HUDEP-2 (cell line): Measurements from ENCODE around the gene ADAMTS13.

Source experiments
- DNase-seq, 76 experiments: peaks; one replicate each; lab custom pipeline; 2025; ENCODE audit not compliant: unreplicated experiment in 76 of 76; lab: John Stamatoyannopoulos, UW

The ADAMTS13 gene

GRCh38 chr9:133485531-133486260, 63.5 kb downstream of the ADAMTS13 start:
- DNase-seq, result peak in 2 of 76 experiments; percentile 12 to 52

DNA sequence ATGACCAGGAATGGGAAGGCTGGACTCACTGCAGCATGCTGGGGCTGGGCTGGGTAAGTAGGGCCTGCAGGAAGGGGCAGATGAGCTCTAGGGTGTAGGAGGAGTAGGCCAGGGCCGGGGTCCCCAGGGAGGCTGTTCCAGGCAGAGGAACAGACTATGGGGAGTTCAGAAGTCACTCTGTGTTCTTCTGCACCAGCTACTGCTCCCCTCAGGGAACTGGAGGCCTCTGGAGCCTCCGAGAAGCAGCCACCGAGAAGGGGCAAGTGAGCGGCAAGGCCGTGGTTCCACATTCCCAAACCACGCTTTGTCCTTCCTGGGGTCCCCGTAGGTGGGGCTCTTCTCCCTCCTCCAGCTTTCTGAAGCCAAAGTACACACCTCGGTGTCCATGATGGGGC, 65.2 kb downstream of the ADAMTS13 start:
- no peak for DNase-seq

DNA sequence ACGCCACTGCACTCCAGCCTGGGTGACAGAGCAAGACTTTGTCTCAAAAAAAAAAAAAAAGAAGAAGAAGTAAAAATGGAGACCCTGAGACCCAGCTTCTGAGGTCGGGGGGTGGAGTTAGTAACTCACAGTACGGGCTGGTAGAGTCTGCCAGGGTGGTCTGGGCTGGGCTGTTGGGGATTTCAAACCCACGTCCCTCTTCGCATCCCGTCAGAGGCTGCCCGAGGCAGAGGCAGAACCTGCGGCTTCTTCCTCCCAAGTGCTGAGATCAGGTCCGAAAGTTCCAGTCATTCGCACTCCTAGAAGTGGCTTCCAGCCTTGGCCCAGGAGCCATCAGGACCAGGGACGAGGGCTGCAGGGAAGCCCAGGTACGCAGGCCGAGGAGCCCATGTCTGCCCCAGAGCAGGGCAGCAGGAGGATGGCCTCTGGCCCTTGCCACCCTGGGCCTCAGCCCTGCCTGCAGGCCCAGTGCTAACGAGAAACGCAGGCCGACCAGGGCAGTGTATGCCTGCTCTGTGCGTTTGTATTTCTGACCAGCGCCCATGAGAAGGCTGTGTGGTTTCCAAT, 66.6 kb downstream of the ADAMTS13 start:
- no peak for DNase-seq

GRCh38 chr9:133489253-133490190, 67.4 kb downstream of the ADAMTS13 start:
- no peak for DNase-seq

GRCh38 chr9:133490201-133490681, 68.1 kb downstream of the ADAMTS13 start:
- DNase-seq, result no peak

DNA sequence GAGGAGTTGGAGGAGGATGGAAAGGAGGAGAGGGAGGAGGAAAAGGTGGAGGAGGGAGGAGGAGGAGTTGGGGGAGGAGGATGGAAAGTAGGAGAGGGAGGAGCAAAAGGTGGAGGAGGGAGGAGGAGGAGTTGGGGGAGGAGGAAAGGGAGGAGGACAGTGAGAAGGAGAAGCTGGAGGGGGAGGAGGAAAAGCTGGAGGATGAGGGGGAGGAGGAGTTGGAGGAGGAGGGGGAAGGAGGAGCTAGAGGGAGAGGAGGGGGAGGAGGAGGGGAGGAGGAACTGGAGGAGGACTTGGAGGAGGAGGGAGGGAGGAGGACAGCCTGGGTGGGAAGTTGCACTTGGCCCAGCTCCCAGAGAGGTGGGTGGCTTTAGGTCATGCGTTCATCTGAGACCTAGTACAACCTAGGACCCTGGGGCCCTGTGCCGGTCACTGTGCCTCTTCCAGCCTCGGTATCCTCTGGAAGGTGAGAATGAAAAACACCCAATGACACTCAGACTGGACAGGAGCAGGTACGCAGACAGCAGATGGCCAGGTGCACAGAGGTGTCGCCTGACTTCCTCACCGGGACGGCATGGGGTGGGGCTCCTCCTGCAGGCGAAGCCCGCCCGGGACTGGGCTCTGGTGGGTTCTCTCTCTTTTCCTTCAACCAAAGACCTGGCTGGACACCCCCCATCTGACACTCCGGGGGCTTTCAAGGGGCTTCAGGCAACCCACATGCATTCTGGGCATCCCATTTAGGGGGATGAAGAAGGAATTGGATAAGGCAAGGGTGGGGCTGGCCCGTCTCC, 68.9 kb downstream of the ADAMTS13 start:
- DNase-seq, result peak in 3 of 76 experiments; percentile 14 to 27 (median 17)

DNA sequence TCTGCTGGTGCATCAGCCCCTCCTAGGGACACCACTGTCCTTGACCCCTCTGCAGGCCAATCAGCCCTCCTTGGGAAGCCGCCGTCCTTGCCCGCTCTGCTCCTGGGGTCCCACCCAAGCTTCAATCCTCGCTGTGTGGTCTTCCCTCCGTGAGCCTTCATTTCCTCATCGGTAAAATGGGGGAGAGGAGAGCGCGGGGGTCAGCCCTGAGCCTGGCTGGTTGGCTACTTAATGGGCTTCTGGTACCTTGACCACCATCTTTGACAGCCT, 69.4 kb downstream of the ADAMTS13 start:
- DNase-seq, result no peak

DNA sequence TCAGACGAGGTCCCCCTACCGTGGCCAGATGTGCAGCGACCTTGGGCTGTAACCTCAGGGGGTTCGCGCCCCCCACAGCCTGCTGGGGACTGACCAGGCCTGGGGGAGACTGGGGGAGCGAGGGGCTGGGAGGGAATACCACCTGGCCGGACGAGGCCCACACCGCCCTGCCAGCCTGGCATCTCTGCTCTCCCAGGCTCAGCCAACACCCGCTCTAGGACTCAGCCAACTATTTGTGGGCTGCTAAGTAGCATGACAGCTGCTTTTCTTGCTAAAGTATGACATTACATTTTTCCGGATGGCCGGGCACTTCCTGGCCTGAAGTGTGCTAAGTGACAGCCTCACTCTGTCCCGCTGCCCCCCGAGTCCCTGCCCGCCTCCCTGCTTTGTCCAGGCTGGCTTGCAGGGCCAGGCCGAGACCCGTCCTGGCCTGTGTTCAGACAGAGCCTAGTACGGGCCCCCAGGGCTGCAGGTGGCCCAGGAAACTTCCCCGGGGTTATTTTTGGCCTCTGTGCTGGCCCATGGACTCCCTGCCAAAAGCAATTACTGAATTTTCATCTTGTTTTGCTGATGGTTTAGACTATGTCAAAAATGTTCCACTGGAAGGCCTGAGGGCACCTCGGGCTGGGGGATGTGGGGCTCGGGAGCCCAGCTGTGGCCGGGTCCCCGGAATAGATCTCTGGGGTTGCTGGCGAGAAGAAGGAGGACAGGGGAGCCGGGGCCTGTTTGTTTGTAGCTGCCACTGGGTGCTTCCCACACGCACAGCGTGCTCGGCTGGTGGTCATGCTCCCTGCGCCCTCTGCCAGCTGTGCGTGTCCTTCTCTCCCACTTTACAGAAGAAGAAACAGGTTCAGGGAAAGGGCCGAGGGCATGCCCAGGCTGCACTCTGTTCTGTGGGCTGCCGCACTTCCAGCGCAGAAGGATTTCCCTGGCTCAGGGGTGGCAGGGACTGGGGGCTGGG, 70.2 kb downstream of the ADAMTS13 start:
- no peak for DNase-seq

- DNase-seq, result no peak
Measured at GRCh38 chr9:133493428-133493827, 71.3 kb downstream of the ADAMTS13 start.

- DNase-seq, result no peak
Measured at GRCh38 chr9:133493845-133494540, 71.8 kb downstream of the ADAMTS13 start.

GRCh38 chr9:133494636-133495326, 72.6 kb downstream of the ADAMTS13 start:
- no peak for DNase-seq

- no peak for DNase-seq
Measured at GRCh38 chr9:133495327-133496293, 73.4 kb downstream of the ADAMTS13 start.

DNA sequence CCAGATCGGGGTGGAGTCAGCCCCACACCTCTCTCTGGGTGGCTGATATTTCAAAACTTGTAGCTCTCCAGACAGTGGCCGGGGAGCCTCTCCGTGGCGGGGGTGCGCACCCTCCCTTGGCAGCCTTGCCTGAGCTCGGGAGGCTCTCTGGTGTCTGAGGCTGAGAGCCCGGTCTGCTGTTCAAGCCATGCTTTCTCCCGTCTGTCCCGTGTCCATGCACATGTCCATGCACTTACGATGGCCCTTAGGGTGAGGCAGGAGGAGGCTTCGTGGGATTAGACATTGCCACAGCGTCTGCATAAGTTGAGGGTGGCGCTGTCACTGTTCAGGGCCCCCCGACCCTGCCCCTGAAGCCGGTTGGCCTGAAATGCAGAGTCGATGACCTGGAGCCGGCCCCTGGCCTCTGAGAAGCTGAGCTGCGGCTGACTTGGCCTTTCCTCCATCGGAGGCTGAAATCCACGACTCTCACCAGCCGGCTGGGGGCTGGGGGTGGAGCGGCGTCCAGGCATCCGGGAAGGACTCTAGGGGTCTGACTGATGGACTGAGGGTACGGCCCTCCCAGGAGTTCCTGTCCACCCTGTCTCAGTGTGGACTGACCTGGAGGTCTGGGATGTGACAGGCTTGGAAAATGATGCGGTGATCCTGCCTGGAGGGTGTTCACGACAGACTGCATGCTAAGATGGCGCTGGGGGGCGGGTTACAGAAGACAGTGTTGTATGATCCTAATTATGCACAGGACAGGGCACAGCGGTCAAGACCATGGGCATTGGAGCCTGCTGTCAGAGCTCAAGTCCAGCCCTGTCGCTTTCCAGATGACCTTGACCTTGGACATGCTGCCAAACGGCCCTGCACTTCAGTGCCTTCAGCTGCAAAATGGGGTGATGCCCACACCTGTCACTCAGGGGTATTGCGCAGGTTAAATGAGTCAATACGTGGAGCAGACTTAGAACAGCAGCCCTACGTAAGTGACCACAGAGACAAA, 75.0 kb downstream of the ADAMTS13 start:
- no peak for DNase-seq

DNA sequence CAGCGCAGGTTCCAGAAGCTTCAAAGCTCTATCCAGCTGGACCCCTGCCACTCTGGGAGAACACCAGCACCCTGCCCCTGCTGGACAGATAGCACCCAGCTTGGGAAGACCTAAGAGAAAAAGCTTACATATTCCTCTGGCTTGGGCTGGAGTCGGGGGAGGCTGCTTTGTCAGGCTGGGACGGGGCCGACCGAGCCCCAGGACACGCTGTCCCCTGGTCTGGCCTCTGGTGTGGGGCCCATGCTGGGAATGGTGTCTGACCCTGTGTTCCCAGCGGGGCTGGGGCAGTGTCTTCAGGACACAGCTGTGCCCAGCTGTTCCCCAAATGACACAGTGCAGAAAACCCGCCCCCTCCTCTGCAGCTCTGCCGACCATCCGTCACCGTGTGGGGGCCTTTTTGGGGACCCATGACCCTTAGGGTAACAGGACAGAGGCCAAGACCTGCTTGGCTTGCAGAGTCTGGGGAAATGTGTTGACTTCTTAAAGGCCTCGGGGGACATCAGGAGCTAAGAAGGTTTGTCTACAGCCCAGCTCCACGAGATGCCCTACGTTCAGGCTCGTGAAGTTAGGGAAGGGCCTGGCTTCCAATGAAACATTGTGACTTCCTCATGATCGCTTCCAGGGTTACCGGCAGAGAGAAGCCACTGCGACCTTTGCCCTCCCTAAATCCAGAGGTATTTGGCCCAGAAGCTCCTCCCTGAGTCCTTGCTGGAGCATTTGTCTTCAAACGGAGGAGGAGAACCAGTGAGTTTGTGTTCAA, 77.1 kb downstream of the ADAMTS13 start:
- no peak for DNase-seq

- DNase-seq, result no peak
Measured at GRCh38 chr9:133499892-133500270, 77.7 kb downstream of the ADAMTS13 start.
